ENCODE data around the gene CAMKK2.

GRCh38 chr12:121198949-121199348, 97.6 kb downstream of the CAMKK2 start:
- TF ChIP-seq, protein P1, sequence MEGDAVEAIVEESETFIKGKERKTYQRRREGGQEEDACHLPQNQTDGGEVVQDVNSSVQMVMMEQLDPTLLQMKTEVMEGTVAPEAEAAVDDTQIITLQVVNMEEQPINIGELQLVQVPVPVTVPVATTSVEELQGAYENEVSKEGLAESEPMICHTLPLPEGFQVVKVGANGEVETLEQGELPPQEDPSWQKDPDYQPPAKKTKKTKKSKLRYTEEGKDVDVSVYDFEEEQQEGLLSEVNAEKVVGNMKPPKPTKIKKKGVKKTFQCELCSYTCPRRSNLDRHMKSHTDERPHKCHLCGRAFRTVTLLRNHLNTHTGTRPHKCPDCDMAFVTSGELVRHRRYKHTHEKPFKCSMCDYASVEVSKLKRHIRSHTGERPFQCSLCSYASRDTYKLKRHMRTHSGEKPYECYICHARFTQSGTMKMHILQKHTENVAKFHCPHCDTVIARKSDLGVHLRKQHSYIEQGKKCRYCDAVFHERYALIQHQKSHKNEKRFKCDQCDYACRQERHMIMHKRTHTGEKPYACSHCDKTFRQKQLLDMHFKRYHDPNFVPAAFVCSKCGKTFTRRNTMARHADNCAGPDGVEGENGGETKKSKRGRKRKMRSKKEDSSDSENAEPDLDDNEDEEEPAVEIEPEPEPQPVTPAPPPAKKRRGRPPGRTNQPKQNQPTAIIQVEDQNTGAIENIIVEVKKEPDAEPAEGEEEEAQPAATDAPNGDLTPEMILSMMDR (IDR thresholded peaks at IDR 0.05; ENCODE audit: low read depth, low read length, missing input control), result no peak
- no peak for TF ChIP-seq ZBTB33 (IDR thresholded peaks at IDR 0.05)
- TF ChIP-seq TAF1 (conservative IDR thresholded peaks at IDR 0.05), result no peak
- TF ChIP-seq, protein P2, sequence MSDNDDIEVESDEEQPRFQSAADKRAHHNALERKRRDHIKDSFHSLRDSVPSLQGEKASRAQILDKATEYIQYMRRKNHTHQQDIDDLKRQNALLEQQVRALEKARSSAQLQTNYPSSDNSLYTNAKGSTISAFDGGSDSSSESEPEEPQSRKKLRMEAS (IDR thresholded peaks at IDR 0.05), result no peak
- TF ChIP-seq NR2F2 (IDR thresholded peaks at IDR 0.05), result no peak
- no peak for TF ChIP-seq JUND (IDR thresholded peaks at IDR 0.05)
- TF ChIP-seq YY1 (IDR thresholded peaks at IDR 0.05), result no peak

All from liver (tissue), 3 donors.